Measurements from ENCODE around the gene IFNL1.

Gene IFNL1

DNA sequence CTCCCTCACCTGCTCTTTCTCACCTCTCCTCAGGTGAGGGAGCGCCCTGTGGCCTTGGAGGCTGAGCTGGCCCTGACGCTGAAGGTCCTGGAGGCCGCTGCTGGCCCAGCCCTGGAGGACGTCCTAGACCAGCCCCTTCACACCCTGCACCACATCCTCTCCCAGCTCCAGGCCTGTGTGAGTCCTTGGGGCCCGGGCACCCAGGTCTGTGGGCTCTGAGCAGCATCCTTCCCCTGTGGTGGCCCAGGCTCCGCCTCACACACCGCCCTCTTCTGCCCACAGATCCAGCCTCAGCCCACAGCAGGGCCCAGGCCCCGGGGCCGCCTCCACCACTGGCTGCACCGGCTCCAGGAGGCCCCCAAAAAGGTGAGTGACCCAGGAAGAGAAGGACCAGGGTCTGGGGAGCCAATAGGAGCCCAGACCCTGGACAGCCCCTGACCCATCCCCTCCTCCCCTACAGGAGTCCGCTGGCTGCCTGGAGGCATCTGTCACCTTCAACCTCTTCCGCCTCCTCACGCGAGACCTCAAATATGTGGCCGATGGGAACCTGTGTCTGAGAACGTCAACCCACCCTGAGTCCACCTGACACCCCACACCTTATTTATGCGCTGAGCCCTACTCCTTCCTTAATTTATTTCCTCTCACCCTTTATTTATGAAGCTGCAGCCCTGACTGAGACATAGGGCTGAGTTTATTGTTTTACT, 1.9 kb downstream of the IFNL1 start:
- DNase-seq (ENCODE audit: low read depth) = no peak
- no peak overlapping the region for H3K4me3 ChIP-seq (replicated peaks; ENCODE audit: low read depth, low read length)
- TF ChIP-seq, protein P1, sequence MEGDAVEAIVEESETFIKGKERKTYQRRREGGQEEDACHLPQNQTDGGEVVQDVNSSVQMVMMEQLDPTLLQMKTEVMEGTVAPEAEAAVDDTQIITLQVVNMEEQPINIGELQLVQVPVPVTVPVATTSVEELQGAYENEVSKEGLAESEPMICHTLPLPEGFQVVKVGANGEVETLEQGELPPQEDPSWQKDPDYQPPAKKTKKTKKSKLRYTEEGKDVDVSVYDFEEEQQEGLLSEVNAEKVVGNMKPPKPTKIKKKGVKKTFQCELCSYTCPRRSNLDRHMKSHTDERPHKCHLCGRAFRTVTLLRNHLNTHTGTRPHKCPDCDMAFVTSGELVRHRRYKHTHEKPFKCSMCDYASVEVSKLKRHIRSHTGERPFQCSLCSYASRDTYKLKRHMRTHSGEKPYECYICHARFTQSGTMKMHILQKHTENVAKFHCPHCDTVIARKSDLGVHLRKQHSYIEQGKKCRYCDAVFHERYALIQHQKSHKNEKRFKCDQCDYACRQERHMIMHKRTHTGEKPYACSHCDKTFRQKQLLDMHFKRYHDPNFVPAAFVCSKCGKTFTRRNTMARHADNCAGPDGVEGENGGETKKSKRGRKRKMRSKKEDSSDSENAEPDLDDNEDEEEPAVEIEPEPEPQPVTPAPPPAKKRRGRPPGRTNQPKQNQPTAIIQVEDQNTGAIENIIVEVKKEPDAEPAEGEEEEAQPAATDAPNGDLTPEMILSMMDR (IDR thresholded peaks at IDR 0.05; ENCODE audit: low read length, missing control alignments) = no peak

DNA sequence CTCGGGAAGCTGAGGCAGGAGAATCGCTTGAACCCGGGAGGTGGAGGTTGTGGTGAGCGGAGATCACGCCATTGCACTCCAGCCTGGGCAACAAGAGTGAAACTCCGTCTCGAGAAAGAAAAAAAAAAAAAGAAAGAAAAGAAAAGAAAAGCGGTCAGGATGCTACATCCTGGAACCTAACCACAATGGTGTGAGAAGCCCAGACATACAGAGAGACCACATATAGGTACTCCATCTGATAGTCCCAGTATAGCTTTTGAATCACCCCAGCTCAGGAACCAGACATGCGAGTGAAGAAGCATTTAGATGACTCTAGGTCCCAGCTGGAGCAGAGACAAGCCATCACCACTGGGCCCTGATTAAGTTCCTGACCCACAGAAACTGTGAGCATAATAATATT, 3.2 kb downstream of the IFNL1 start:
- TF ChIP-seq, protein P1 (IDR thresholded peaks at IDR 0.05; ENCODE audit: low read length, missing control alignments) = no peak
- DNase-seq (ENCODE audit: low read depth) = no peak
- no peak overlapping the region for H3K4me3 ChIP-seq (replicated peaks; ENCODE audit: low read depth, low read length)

DNA sequence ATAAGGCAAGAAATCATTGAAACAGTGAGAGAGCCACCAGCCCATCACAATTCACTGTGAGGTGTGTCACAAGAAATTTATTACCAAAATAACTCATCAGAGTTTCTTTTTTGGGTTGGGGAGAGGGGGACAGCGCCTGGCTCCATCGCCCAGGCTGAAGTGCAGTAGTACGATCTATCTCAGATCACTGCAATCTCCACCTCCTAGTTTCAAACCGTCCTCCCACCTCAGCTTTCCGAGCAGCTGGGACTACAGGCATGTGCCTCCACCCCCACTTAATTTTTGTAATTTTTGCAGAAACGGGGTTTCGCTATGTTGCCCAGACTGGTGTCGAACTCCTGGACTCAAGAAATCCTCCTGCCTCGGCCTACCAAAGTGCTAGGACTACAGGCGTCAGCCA, 3.6 kb downstream of the IFNL1 start:
- TF ChIP-seq, protein P1 (IDR thresholded peaks at IDR 0.05; ENCODE audit: low read length, missing control alignments) = no peak
- H3K4me3 ChIP-seq (replicated peaks; ENCODE audit: low read depth, low read length) = no peak overlapping the region
- DNase-seq (ENCODE audit: low read depth) = no peak

DNA sequence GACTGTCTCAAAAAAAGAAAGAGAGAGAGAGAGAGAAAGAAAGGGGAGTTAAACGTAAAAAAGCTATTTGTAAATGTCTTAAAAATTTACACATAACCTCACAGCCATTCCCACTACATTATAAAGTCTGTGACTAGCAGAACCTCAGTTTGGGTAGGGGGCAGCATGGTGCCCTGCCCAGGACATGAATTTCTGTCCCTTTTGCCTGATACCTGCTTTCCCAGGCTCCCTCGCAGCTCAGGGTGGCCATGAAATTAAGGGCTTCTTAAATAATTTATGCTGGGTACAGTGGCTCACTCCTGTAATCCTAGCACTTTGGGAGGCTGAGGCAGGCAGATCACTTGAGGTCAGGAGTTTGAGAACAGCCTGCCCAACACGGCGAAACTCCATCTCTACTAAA, 4.8 kb downstream of the IFNL1 start:
- no peak overlapping the region for H3K4me3 ChIP-seq (replicated peaks; ENCODE audit: low read depth, low read length)
- TF ChIP-seq, protein P1 (IDR thresholded peaks at IDR 0.05; ENCODE audit: low read length, missing control alignments) = no peak
- no peak for DNase-seq (ENCODE audit: low read depth)

DNA sequence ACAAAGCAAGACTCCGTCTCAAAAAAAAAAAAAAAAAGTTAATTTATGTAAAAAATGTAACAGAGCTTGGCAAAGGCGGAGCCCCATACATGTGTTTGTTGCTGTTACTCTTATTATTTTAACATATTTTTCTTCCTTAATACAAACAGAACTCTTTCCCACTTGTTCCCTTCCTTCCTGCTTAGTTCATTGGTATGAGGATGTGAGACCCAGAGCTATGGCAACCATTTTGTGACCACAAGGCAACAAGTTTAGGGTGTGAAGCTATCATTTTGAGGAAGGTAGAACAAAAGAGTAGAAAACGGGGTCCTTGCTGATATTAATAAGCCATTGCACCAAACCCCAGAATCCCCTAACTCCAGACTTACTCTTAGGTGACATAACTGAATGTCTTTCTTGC, 5.4 kb downstream of the IFNL1 start:
- TF ChIP-seq, protein P1 (IDR thresholded peaks at IDR 0.05; ENCODE audit: low read length, missing control alignments) = no peak
- no peak overlapping the region for H3K4me3 ChIP-seq (replicated peaks; ENCODE audit: low read depth, low read length)
- no peak for DNase-seq (ENCODE audit: low read depth)

DNA sequence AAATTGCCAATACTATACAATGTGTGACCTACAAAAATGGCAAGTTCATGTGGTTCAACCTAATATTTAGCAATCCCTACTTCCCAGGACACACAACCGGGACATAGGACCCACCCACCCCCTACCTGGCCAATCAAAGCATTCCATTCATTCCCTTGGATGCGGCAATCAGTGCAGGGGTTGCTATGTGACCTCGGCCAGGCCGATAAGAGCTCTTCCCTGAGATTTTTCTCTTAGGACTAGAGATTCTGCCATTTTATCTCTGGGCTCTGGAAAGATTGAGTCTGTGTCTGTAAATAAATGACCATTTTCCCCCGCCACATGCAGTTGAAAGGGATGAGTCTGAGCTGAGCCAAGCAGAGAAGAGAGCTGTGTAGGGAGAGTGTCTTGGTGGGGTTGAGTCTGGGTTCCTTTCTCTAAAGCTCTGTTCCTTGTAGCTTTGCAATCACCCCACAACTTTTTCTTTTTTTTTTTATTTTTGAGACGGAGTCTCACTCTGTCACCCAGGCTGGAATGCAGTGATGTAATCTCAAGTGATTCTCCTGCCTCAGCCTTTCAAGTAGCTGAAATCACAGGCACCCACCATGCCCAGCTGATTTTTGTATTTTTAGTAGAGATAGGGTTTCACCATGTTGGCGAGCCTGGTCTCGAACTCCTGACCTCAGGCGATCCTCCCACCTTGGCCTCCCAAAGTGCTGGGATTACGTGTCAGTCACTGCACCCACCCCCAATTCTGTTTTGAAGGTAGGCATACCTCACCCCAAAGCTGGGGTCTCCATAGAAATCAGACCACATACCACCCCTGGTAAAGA, 7.4 kb downstream of the IFNL1 start:
- H3K4me3 ChIP-seq (replicated peaks; ENCODE audit: low read depth, low read length) = no peak overlapping the region
- DNase-seq (ENCODE audit: low read depth) = no peak
- TF ChIP-seq, protein P1 (IDR thresholded peaks at IDR 0.05; ENCODE audit: low read length, missing control alignments) = no peak
